Measurements from ENCODE around the gene MUC4. TPM values are rescaled to one million over a fixed set of nuclear protein-coding genes. Genes with fewer than 3 reads are reported as not detected.

Gene MUC4
- total and polyA plus RNA-seq, 2 of the 4 experiments (the other 2 are of a cell fraction), result not detected

DNA sequence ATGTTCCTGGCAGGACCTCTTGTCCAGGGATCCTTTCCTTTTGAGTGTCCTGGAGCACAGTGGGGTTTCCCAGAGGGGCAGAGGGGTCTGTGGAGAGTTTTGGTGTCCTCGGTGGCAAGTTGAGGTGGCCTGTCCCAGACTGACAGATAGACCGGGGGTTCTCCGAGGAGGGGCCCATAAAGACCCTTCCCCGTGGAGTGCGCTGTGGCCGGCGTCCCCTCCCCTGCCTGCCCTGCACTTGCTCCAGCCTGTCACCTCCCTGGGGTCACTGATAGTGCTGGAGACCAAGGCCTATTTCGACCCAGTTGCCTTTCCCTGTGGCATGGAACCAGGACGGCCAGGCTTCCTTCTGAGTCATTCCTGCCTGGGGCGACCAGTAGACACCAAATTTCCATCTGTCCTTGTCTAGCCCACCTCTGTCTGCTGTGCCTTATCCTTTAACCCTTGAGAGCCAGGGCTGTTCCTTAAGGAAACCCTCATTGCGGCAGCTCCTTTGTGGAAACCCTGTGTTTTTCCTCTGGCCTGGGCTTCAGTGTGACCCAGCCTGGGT is 2.9 kb downstream of the MUC4 start:
- H2AK5ac ChIP-seq (ENCODE audit: low read depth, low read length), result no peak overlapping the region

More for the DNA sequence above, 2.9 kb downstream of the MUC4 start:
- no peak overlapping the region for H3K18ac ChIP-seq (ENCODE audit: low read depth, low read length)
- no peak overlapping the region for H2BK120ac ChIP-seq (ENCODE audit: low read depth, low read length)
- no peak overlapping the region for H3K56ac ChIP-seq (ENCODE audit: extremely low read depth, insufficient read depth, low read length)
- no peak overlapping the region for H4K5ac ChIP-seq (ENCODE audit: low read depth, low read length)
- no peak overlapping the region for H4K8ac ChIP-seq (ENCODE audit: low read depth in 2 of 2, low read length in 2 of 2)
- H3K9ac ChIP-seq (ENCODE audit: low read depth, low read length), result no peak overlapping the region
- dilution Hi-C loops (cut with HindIII; ENCODE audit: low sequenced_read_pairs, unreplicated experiment) (no loop called here), intact Hi-C loops (cut with micrococcal nuclease) (no loop called here), in situ Hi-C loops (cut with MboI; ENCODE audit: low sequenced_read_pairs) (loop anchor here (5.0 kb wide), 1 partner anchor 52 kb away; no protein-coding TSS in a partner anchor)
- H3K79me1 ChIP-seq (ENCODE audit: low read depth in 1 of 2, low read length in 2 of 2), result no peaks in the 10 kb centered on the region
- no peaks in the 10 kb centered on the region for H3K4me1 ChIP-seq (ENCODE audit: control insufficient read depth, insufficient read depth, low read length)
- DNase-seq (no peak), ATAC-seq (ENCODE audit: low read depth) (no peak)
- whole genome bisulfite sequencing, 2 experiments (ENCODE audit: extremely low coverage in 2 of 2, insufficient read length in 1 of 2), result 56% methylated on average over 5 of the region's 11 CpGs; no CpG with 5 or more reads in 1 of the 2 experiments
- H3K36me3 ChIP-seq (ENCODE audit: control insufficient read depth, insufficient read depth, low read length), result no peaks in the 10 kb centered on the region
- no peak overlapping the region for H2AFZ ChIP-seq (replicated peaks; ENCODE audit: low read length, poor library complexity)
- no peak overlapping the region for H3K4ac ChIP-seq (ENCODE audit: low read depth, low read length)
- H4K91ac ChIP-seq (ENCODE audit: insufficient read depth, low read depth, low read length), result no peak overlapping the region
- H2BK15ac ChIP-seq (ENCODE audit: low read depth, low read length), result no peak overlapping the region
- ChIA-PET POLR2A (ENCODE audit: unreplicated experiment) (no interaction called here), CTCF (no interaction called here)
- no peaks in the 10 kb centered on the region for H3K9me1 ChIP-seq (ENCODE audit: insufficient read depth, low read length)
- no peaks in the 10 kb centered on the region for H4K20me1 ChIP-seq (ENCODE audit: insufficient read depth, low read length)
- peaks cover 57% of the 10 kb centered on the region for H3K27me3 ChIP-seq (ENCODE audit: control insufficient read depth, insufficient read depth, low read length)
- no peak overlapping the region for H3K27ac ChIP-seq (ENCODE audit: insufficient read depth, low read length)
- no peaks in the 10 kb centered on the region for H3K9me3 ChIP-seq (ENCODE audit: control insufficient read depth, insufficient read depth, low read length)
- no peak overlapping the region for H3K14ac ChIP-seq (replicated peaks; ENCODE audit: low read depth, low read length)
- BruUV-seq (replicated peaks), result no TSS peak
- no peak overlapping the region for H3K4me2 ChIP-seq (ENCODE audit: low read depth, low read length)
- no peak overlapping the region for H2BK5ac ChIP-seq (ENCODE audit: low read depth, low read length, poor library complexity, severe bottlenecking)
- TF ChIP-seq USF2 (IDR thresholded peaks at IDR 0.05; ENCODE audit: low read depth, low read length), result no peak
- no peak for TF ChIP-seq POLR2A (IDR thresholded peaks at IDR 0.05; ENCODE audit: low read depth, low read length)
- TF ChIP-seq CEBPB (IDR thresholded peaks at IDR 0.05; ENCODE audit: low read depth, low read length), result no peak
- TF ChIP-seq RCOR1 (IDR thresholded peaks at IDR 0.05; ENCODE audit: insufficient replicate concordance, low read length), result no peak
- TF ChIP-seq CHD1 (IDR thresholded peaks at IDR 0.05; ENCODE audit: low read depth, low read length), result no peak
- TF ChIP-seq MAFK (IDR thresholded peaks at IDR 0.05; ENCODE audit: low read depth, low read length), result no peak
- TF ChIP-seq CTCF (conservative IDR thresholded peaks at IDR 0.05; ENCODE audit: low read depth, low read length), result no peak
- TF ChIP-seq BHLHE40 (IDR thresholded peaks at IDR 0.05; ENCODE audit: low read depth, low read length), result no peak
- no peak overlapping the region for H2BK20ac ChIP-seq (ENCODE audit: low read depth, low read length)
- H2AK9ac ChIP-seq (replicated peaks; ENCODE audit: low read depth, low read length, poor library complexity), result no peak overlapping the region
- H3K23ac ChIP-seq (ENCODE audit: low read depth, low read length), result no peak overlapping the region
- H3K4me3 ChIP-seq (ENCODE audit: insufficient read depth, low read depth, low read length), result no peak overlapping the region

Measured in IMR-90 (cell line).